Measurements from ENCODE around the gene XYLT1. TPM values are rescaled to one million over a fixed set of nuclear protein-coding genes. Genes with fewer than 3 reads are reported as not detected.

XYLT1 gene
- total RNA-seq, 1 experiment from 2014 or later: 13.0 TPM

- DNase-seq (ENCODE audit: low read depth in 1 of 2, low spot score in 2 of 2): no peak
- no peaks in the 10 kb centered on the region; the same call in 1 of the 2 replicates for H3K9me3 ChIP-seq (replicated peaks)
- no peak overlapping the region for H3K4me3 ChIP-seq
- H3K4me1 ChIP-seq (replicated peaks): no peaks in the 10 kb centered on the region; the same call in 1 of the 2 replicates
- no peaks in the 10 kb centered on the region for H3K36me3 ChIP-seq
- no peaks in the 10 kb centered on the region for H3K27me3 ChIP-seq (replicated peaks)
- H3K27ac ChIP-seq: no peak overlapping the region
Observed at GRCh38 chr16:17304106-17304490, 166.7 kb downstream of the XYLT1 start.

GRCh38 chr16:17303101-17303500 is 167.7 kb downstream of the XYLT1 start:
- Histone ChIP-seq H3K9me3 (replicated peaks) (no peaks in the 10 kb centered on the region; the same call in 1 of the 2 replicates), H3K27me3 (replicated peaks) (no peaks in the 10 kb centered on the region), H3K27ac (no peak overlapping the region), H3K36me3 (no peaks in the 10 kb centered on the region), H3K4me3 (no peak overlapping the region), H3K4me1 (replicated peaks) (no peaks in the 10 kb centered on the region; the same call in 1 of the 2 replicates)
- no peak for DNase-seq (ENCODE audit: low read depth in 1 of 2, low spot score in 2 of 2)

GRCh38 chr16:17302620-17303019 is 168.1 kb downstream of the XYLT1 start:
- DNase-seq (ENCODE audit: low read depth in 1 of 2, low spot score in 2 of 2): no peak
- Histone ChIP-seq H3K4me1 (replicated peaks) (no peaks in the 10 kb centered on the region; the same call in 1 of the 2 replicates), H3K4me3 (no peak overlapping the region), H3K27ac (no peak overlapping the region), H3K36me3 (no peaks in the 10 kb centered on the region), H3K9me3 (replicated peaks) (no peaks in the 10 kb centered on the region), H3K27me3 (replicated peaks) (no peaks in the 10 kb centered on the region)

GRCh38 chr16:17302214-17302613 is 168.5 kb downstream of the XYLT1 start:
- H3K27ac ChIP-seq: no peak overlapping the region
- no peak for DNase-seq (ENCODE audit: low read depth in 1 of 2, low spot score in 2 of 2)
- no peaks in the 10 kb centered on the region for H3K36me3 ChIP-seq
- H3K9me3 ChIP-seq (replicated peaks): no peaks in the 10 kb centered on the region
- no peak overlapping the region for H3K4me3 ChIP-seq
- no peaks in the 10 kb centered on the region for H3K27me3 ChIP-seq (replicated peaks)
- no peaks in the 10 kb centered on the region; the same call in 1 of the 2 replicates for H3K4me1 ChIP-seq (replicated peaks)

GRCh38 chr16:17301593-17302135 is 169.1 kb downstream of the XYLT1 start:
- DNase-seq (ENCODE audit: low read depth in 1 of 2, low spot score in 2 of 2): no peak

GRCh38 chr16:17301184-17301583 is 169.6 kb downstream of the XYLT1 start:
- Histone ChIP-seq H3K36me3 (no peaks in the 10 kb centered on the region), H3K27ac (no peak overlapping the region), H3K4me1 (replicated peaks) (no peaks in the 10 kb centered on the region; the same call in 1 of the 2 replicates), H3K4me3 (no peak overlapping the region), H3K9me3 (replicated peaks) (no peaks in the 10 kb centered on the region), H3K27me3 (replicated peaks) (no peaks in the 10 kb centered on the region)
- no peak for DNase-seq (ENCODE audit: low read depth in 1 of 2, low spot score in 2 of 2)

More at GRCh38 chr16:17301593-17302135, 169.1 kb downstream of the XYLT1 start:
- Histone ChIP-seq H3K9me3 (replicated peaks) (no peaks in the 10 kb centered on the region), H3K4me1 (replicated peaks) (no peaks in the 10 kb centered on the region; the same call in 1 of the 2 replicates), H3K27me3 (replicated peaks) (no peaks in the 10 kb centered on the region), H3K36me3 (no peaks in the 10 kb centered on the region), H3K4me3 (no peak overlapping the region), H3K27ac (no peak overlapping the region)

GRCh38 chr16:17299790-17300189 is 171.0 kb downstream of the XYLT1 start:
- H3K4me1 ChIP-seq (replicated peaks): no peaks in the 10 kb centered on the region; the same call in 1 of the 2 replicates
- H3K27ac ChIP-seq: no peak overlapping the region
- H3K9me3 ChIP-seq (replicated peaks): no peaks in the 10 kb centered on the region
- DNase-seq (ENCODE audit: low read depth in 1 of 2, low spot score in 2 of 2): no peak
- H3K27me3 ChIP-seq (replicated peaks): no peaks in the 10 kb centered on the region
- no peak overlapping the region for H3K4me3 ChIP-seq
- H3K36me3 ChIP-seq: no peaks in the 10 kb centered on the region

GRCh38 chr16:17298238-17298637 is 172.5 kb downstream of the XYLT1 start:
- no peak for DNase-seq (ENCODE audit: low read depth in 1 of 2, low spot score in 2 of 2)
- H3K36me3 ChIP-seq: no peaks in the 10 kb centered on the region
- no peaks in the 10 kb centered on the region; the same call in 1 of the 2 replicates for H3K4me1 ChIP-seq (replicated peaks)
- no peak overlapping the region for H3K4me3 ChIP-seq
- no peak overlapping the region for H3K27ac ChIP-seq
- H3K27me3 ChIP-seq (replicated peaks): no peaks in the 10 kb centered on the region
- H3K9me3 ChIP-seq (replicated peaks): no peaks in the 10 kb centered on the region

- H3K36me3 ChIP-seq: no peaks in the 10 kb centered on the region
- H3K4me1 ChIP-seq (replicated peaks): no peaks in the 10 kb centered on the region
- DNase-seq (ENCODE audit: low read depth in 1 of 2, low spot score in 2 of 2): no peak
- no peaks in the 10 kb centered on the region for H3K9me3 ChIP-seq (replicated peaks)
- no peak overlapping the region for H3K4me3 ChIP-seq
- H3K27ac ChIP-seq: no peak overlapping the region
- no peaks in the 10 kb centered on the region for H3K27me3 ChIP-seq (replicated peaks)
Observed at GRCh38 chr16:17296431-17296830, 174.3 kb downstream of the XYLT1 start.

GRCh38 chr16:17295948-17296347 is 174.8 kb downstream of the XYLT1 start:
- Histone ChIP-seq H3K4me1 (replicated peaks) (no peaks in the 10 kb centered on the region), H3K27ac (no peak overlapping the region), H3K9me3 (replicated peaks) (no peaks in the 10 kb centered on the region), H3K36me3 (no peaks in the 10 kb centered on the region), H3K4me3 (no peak overlapping the region), H3K27me3 (replicated peaks) (no peaks in the 10 kb centered on the region)
- DNase-seq (ENCODE audit: low read depth in 1 of 2, low spot score in 2 of 2): no peak

GRCh38 chr16:17294856-17295255 is 175.9 kb downstream of the XYLT1 start:
- DNase-seq (ENCODE audit: low read depth in 1 of 2, low spot score in 2 of 2): no peak
- Histone ChIP-seq H3K36me3 (no peaks in the 10 kb centered on the region), H3K4me1 (replicated peaks) (no peaks in the 10 kb centered on the region), H3K27me3 (replicated peaks) (no peaks in the 10 kb centered on the region), H3K27ac (no peak overlapping the region), H3K9me3 (replicated peaks) (no peaks in the 10 kb centered on the region), H3K4me3 (no peak overlapping the region)

- H3K27ac ChIP-seq: no peak overlapping the region
- no peaks in the 10 kb centered on the region for H3K4me1 ChIP-seq (replicated peaks)
- H3K36me3 ChIP-seq: no peaks in the 10 kb centered on the region
- H3K4me3 ChIP-seq: no peak overlapping the region
- DNase-seq (ENCODE audit: low read depth in 1 of 2, low spot score in 2 of 2): no peak
- H3K9me3 ChIP-seq (replicated peaks): no peaks in the 10 kb centered on the region
- no peaks in the 10 kb centered on the region for H3K27me3 ChIP-seq (replicated peaks)
Observed at GRCh38 chr16:17293813-17294558, 176.8 kb downstream of the XYLT1 start.

- Histone ChIP-seq H3K27me3 (replicated peaks) (no peaks in the 10 kb centered on the region), H3K36me3 (no peaks in the 10 kb centered on the region), H3K4me3 (no peak overlapping the region), H3K9me3 (replicated peaks) (no peaks in the 10 kb centered on the region), H3K4me1 (replicated peaks) (no peaks in the 10 kb centered on the region), H3K27ac (no peak overlapping the region)
- DNase-seq (ENCODE audit: low read depth in 1 of 2, low spot score in 2 of 2): no peak
Observed at GRCh38 chr16:17291289-17291688, 179.5 kb downstream of the XYLT1 start.
